ENCODE results near the gene ECE1. TPM values are rescaled to one million over a fixed set of nuclear protein-coding genes. Genes with fewer than 3 reads are reported as not detected.

The ECE1 gene
- total and polyA plus RNA-seq, 2 of the 8 experiments (the other 6 are each of a cell fraction or from before 2014, with no cell fraction given), result 21.4 to 36.8 TPM

DNA sequence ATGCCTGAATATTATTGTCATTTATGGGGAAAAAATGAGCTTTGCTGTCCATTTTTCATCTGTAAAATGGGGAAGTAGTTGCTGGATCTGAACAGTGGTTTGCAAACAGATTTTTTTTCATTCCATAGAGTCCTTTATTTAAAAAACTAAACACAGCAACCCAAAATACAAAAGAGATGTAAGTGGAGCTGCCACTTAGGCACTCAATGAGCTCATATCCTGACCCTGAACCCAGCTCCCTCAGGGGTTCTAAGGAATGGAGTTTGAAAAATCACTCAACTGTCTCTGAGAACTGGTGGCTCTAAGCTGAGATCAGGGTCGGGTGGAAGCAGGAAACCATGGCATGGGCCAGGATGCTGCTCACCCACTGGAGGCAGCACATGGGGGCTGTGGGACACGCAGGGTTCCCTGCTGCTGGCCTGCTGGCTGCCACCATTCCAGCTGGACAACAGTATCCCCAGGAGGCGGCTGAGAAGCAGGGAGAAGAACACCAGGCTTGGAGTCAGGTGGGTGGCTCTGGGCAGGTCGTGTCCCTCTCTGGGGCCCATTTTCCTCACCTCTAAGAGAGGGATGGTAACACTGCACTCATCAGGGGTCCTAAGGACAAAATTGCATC lies 9.6 kb upstream of the ECE1 start:
- H4K91ac ChIP-seq (replicated peaks; ENCODE audit: insufficient read length, low read length), result no peak overlapping the region
- H2AFZ ChIP-seq (ENCODE audit: low read length), result no peak overlapping the region
- no peak overlapping the region for H2BK5ac ChIP-seq (ENCODE audit: low read depth, low read length)
- H3K4ac ChIP-seq (replicated peaks; ENCODE audit: insufficient read length, low read depth, low read length), result no peak overlapping the region
- H2BK12ac ChIP-seq (ENCODE audit: low read depth, low read length), result no peak overlapping the region
- H2BK20ac ChIP-seq (ENCODE audit: low read length), result no peak overlapping the region
- ChIA-PET POLR2A (ENCODE audit: partially characterized antibody) (interaction anchor here (0.7 to 1.1 kb wide), 3 partner anchors 9 to 31 kb away, joined by 3 to 7 read pairs (median 3); partner anchors contain the start of gene ECE1), CTCF (ENCODE audit: partially characterized antibody) (interaction anchor here (0.8 to 8.0 kb wide), 12 partner anchors 8 to 70 kb away, joined by 3 to 73 read pairs (median 5); no protein-coding TSS in a partner anchor)
- H3K23ac ChIP-seq (ENCODE audit: insufficient read length), result no peak overlapping the region
- H3K79me1 ChIP-seq (ENCODE audit: low read depth, low read length), result peaks cover 4% of the 10 kb centered on the region
- peaks cover 0 to 10% (median 3%) of the 10 kb centered on the region in 4 experiments; a peak in 4 of 7 replicates for H3K4me1 ChIP-seq (replicated peaks in 1 of 4; ENCODE audit: control insufficient read depth in 3 of 4, insufficient read depth in 4 of 4, low read length in 3 of 4)
- 79% methylated on average over 4 of the region's 4 CpGs; no CpG with 5 or more reads in 1 of the 2 experiments for WGBS, 2 experiments (ENCODE audit: extremely low coverage in 1 of 2, insufficient coverage in 1 of 2, insufficient read length in 1 of 2, insufficient replicate concordance in 2 of 2, low coverage in 1 of 2, low lambda C conversion rate in 2 of 2, missing lambda C conversion rate in 1 of 2)
- H3K9ac ChIP-seq (replicated peaks in 1 of 4; ENCODE audit: extremely low read depth in 1 of 4, low read depth in 3 of 4, low read length in 3 of 4), result no peak overlapping the region
- no peaks in the 10 kb centered on the region for H3K23me2 ChIP-seq (ENCODE audit: low read depth, low read length)
- no peaks in the 10 kb centered on the region for H3K79me2 ChIP-seq (ENCODE audit: control insufficient read depth in 1 of 2, insufficient read depth in 2 of 2, low read length in 2 of 2)
- H4K8ac ChIP-seq (ENCODE audit: extremely low read depth, insufficient read depth, low read length), result no peak overlapping the region; the same call in 1 of the 2 replicates
- no peak overlapping the region for H3K56ac ChIP-seq (replicated peaks; ENCODE audit: insufficient read length, low read depth, low read length)
- no peak overlapping the region for H3K18ac ChIP-seq (ENCODE audit: extremely low read depth, low read length)
- H2AK5ac ChIP-seq (ENCODE audit: low read depth, low read length), result no peak overlapping the region
- H4K20me1 ChIP-seq (replicated peaks in 1 of 2; ENCODE audit: control insufficient read depth in 1 of 2, insufficient read depth in 2 of 2, low read length in 2 of 2), result peaks cover 0 to 3% of the 10 kb centered on the region in 2 experiments
- FAIRE-seq (no peak), DNase-seq (ENCODE audit: low read depth in 1 of 2, low spot score in 2 of 2) (no peak)
- no peak overlapping the region for H4K5ac ChIP-seq (ENCODE audit: insufficient read length, low read depth, low read length)
- no peaks in the 10 kb centered on the region for H3K9me3 ChIP-seq (ENCODE audit: insufficient read depth in 2 of 2, low read depth in 1 of 2, low read length in 1 of 2)
- H3K27me3 ChIP-seq (replicated peaks in 1 of 4; ENCODE audit: control insufficient read depth in 3 of 4, extremely low read depth in 1 of 4, insufficient read depth in 3 of 4, low read length in 3 of 4), result no peaks in the 10 kb centered on the region
- no peak overlapping the region for H2BK15ac ChIP-seq (ENCODE audit: low read length)
- H3K36me3 ChIP-seq (ENCODE audit: control insufficient read depth in 2 of 4, insufficient read depth in 4 of 4, low read length in 3 of 4), result no peaks in the 10 kb centered on the region
- no peak overlapping the region for H3K14ac ChIP-seq (ENCODE audit: insufficient read length)
- H3K4me2 ChIP-seq (ENCODE audit: insufficient read depth in 1 of 2, low read depth in 2 of 2, low read length in 2 of 2), result no peak overlapping the region
- H2BK120ac ChIP-seq (replicated peaks; ENCODE audit: low read depth, low read length), result no peak overlapping the region
- H3K4me3 ChIP-seq (ENCODE audit: extremely low read depth in 1 of 4, insufficient read depth in 2 of 4, low read depth in 3 of 4, low read length in 4 of 4), result no peak overlapping the region
- no peak overlapping the region for H3K27ac ChIP-seq (ENCODE audit: low read depth, low read length)
- TF ChIP-seq RXRA (IDR thresholded peaks at IDR 0.05; ENCODE audit: insufficient read depth, low read depth, low read length), result no peak
- TF ChIP-seq BRCA1 (IDR thresholded peaks at IDR 0.05; ENCODE audit: low read depth, low read length), result no peak
- TF ChIP-seq EGR1 (IDR thresholded peaks at IDR 0.05; ENCODE audit: borderline replicate concordance, low read depth, low read length), result no peak
- no peak for TF ChIP-seq EP300 (IDR thresholded peaks at IDR 0.05; ENCODE audit: borderline replicate concordance in 1 of 2, low read depth in 2 of 2, low read length in 2 of 2)
- TF ChIP-seq SIX5 (IDR thresholded peaks at IDR 0.05; ENCODE audit: low read depth, low read length), result no peak
- no peak for TF ChIP-seq NANOG (IDR thresholded peaks at IDR 0.05; ENCODE audit: insufficient read depth, low read depth, low read length, poor library complexity, severe bottlenecking)
- no peak for TF ChIP-seq TCF12 (IDR thresholded peaks at IDR 0.05; ENCODE audit: low read depth, low read length)
- TF ChIP-seq JUND (IDR thresholded peaks at IDR 0.05; ENCODE audit: low read length), result no peak
